ENCODE results near the gene AGBL4.

DNA sequence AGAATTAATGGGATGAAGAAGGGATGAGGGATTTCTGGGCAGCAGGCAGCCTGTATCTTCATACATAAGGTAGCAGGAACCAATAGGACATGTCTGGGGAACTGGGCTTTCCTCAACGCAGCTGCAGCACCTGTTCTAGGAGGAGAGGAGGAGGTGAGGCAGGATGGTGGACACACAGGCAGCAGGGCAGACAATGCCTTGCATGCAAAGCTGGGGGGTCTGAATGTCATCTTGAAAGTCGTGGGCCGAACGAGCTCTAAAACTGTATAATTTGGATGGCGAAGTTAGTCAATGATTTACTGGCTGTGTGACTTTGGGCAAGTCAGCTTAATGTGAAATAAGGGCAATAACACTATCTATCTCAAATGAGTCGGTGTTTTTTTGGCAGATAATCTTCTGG is 1371.4 kb downstream of the AGBL4 start:
- TF ChIP-seq EZH2 (IDR thresholded peaks at IDR 0.05) (no peak), POLR2AphosphoS5 (IDR thresholded peaks at IDR 0.05; ENCODE audit: borderline replicate concordance, low read depth, low read length) (no peak)

Data from SK-N-MC (cell line).